Stimulated activated CD4-positive, alpha-beta T cell treated with anti-CD3 and anti-CD28 coated beads, Interleukin-15, amount 100 ng/mL, for 1 hour (primary cell): ENCODE results near the gene LRPAP1.
"Not testable (repeated sequence)": the region's sequence is repeated elsewhere in the genome, so short reads cannot be mapped to it uniquely, and the experiment has no call there.

Experiments
- DNase-seq, 2 donors: peaks; one replicate each; pipeline ENCODE4 v3.0.0-alpha.2; 2020; ENCODE audit warnings: low read depth in 1 of 2, low spot score in 1 of 2

Gene LRPAP1

GRCh38 chr4:3520276-3520675 is 11.9 kb downstream of the LRPAP1 start:
- no peak for DNase-seq

DNA sequence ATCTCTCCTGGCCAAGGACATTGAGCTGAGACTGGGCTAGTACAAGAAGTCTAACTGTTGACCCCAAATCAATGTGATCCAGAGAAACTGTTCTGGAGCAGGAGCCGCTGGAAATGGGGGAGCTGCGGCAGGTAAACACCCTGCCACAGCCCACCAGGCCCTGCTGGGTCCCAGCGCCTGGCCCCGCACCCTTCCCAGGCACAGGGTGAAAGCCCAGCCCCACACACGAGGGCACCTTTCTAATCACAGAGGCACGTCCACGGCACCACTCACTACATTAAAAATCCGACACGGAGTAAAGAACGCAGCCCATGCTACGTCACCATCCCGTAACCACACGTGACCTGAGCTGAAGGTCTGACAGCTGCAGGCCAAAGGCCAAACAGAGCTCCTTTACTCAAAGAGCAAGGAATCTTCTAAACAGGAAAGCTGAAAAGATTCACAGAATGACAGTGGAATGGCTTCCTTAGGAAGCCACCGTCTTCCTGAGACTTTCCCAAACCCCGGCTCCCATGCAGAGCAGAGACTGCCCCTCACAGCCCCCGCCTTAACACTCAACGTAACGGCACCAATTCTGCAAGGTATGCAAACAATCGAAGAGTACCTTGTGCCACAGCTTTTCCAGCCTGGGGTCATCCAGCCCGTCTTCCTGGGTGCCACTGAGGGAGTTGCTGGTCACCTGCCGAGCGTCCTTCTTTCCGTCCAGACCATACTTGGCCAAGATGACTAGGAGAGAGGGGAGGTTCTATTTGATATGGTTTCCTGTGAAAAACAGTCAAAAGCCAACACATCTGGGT is 12.6 kb downstream of the LRPAP1 start:
- no peak for DNase-seq

DNA sequence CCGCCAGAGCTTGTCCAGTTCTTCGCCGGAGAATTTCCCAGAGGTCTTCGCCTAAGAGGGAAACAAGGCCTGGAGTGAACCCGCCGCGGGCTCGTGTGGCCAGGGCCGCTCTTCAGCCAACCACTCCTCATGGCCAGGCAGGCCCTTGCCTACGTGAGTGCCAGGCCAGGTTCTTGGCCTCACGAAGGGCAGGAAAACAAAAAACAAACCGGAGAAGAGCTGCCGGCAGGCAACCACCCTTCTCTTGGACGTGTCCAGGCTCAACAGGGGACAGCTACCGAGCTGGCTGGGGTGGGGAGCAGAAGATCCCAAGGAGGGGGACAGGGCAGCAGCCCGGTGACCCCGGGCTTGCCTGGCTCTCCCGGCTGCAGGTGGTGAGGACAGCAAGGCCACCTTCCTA is 13.3 kb downstream of the LRPAP1 start:
- no peak for DNase-seq

GRCh38 chr4:3518511-3518880 is 13.7 kb downstream of the LRPAP1 start:
- no peak for DNase-seq

DNA sequence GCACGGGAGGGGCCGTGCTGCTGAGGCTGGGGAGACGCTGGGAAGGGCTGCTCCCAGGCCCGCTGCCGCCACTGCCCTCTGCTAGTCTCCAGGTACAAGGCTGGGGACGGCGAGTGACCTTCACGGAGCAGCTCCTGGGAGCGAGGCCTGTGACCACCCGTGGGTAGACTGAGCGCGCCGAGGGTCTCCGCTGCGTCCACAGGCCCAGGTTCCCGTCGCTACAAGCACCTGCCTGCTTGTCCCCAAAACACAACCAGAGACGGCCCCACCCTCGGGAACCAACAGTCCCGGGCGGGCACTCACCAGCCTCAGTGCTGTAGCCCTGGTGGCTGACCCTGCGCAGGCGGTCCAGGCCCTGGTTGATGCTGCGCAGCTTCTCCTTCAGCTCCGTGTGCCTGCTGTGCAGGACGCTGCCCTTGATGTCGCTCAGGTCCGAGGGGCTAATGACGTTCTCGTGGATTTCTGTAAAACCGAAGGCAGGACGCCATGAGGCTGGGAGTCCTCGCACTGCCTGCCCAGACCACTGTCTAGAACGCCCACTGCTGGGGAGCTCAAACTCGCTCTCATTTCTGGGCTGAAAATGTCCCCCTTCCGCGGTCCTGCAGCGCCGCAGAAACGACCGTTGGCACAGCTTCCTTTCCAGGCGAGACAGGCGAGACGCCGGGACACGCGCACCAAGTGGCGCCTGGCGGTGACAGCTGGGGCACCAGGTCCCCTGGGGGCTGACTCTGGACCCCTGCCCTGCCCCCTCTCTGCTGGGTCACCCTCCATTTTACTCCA is 14.3 kb downstream of the LRPAP1 start:
- DNase-seq = no peak

- DNase-seq = no peak
These were observed 15.1 kb downstream of the LRPAP1 start for GRCh38 chr4:3516836-3517730.

- no peak for DNase-seq
These were observed 16.0 kb downstream of the LRPAP1 start for GRCh38 chr4:3516061-3516835.

DNA sequence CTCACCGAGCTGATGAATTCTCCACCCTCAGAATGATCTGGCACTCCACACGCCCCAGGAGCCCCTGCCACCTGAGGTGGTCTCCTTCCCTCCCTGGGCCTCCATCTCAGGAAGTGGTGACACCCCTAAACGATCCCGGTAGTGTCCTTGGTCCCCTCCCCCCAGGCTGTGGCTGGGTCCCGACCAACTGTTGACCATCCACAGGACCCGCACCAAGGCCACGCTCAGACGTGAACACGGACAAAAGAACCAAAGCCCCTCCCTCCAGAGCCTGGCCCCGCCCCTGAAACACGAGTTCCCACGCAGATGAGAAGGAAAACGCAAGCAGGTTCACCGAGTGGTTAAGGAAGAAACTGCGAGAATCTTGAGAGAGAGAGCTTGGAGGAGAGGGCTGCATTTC is 16.6 kb downstream of the LRPAP1 start:
- DNase-seq = no peak

DNA sequence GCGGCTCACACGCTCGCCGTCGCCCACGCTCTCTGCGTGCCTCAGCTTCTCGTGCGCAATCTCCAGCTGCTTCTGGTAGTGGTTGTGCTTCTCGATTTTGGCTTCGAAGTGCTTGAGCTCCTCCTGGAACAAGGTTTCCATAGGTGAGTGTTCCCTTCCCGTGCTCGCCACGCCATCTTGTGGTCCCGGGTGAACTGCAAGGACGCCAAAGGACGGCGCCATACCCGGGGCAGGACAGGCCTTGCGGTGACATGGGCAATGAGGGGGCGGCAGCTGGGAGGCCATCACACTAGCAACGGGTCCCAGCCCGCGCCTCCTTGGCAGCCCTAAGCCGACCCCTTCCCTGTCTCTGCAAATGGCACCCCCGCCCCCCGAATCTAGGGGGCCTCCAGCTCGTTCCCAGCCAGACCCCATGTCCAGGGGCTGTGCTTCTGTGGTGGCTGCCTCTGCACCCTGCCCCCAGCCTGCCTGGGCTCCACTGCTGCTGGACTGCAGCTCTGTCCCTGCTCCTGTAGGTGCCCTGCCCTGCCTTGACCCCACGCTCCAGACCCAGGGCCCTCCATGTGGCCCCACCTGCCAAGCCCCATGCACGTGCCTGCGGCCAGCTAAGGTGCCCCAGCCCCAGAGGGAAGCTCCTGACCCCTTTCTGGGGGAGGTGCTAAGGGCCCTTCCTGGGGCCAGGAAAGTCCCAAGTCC is 17.3 kb downstream of the LRPAP1 start:
- no peak for DNase-seq

GRCh38 chr4:3514221-3514780 is 17.9 kb downstream of the LRPAP1 start:
- DNase-seq = no peak

- DNase-seq = no peak
These were observed 18.4 kb downstream of the LRPAP1 start for GRCh38 chr4:3513807-3514206.

DNA sequence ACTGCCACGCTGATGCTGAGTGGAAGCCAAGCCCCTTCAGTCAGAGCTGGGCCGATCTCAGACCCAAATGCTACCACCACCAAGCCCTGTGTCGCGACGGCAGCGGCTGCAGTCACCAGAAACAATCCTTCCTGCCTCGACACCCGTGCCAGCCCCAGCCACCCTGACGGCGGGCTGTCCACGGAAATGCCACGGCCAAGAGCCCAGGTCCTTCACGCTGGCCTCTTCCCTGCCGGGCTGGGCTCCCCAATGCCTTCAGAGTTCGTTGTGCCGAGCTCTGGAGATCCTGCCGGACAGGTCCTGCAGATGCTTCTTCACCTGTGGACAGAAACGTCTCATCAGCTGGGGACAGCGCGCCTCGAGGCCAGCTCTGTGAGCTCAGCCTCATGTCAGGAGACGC is 19.5 kb downstream of the LRPAP1 start:
- no peak for DNase-seq

DNA sequence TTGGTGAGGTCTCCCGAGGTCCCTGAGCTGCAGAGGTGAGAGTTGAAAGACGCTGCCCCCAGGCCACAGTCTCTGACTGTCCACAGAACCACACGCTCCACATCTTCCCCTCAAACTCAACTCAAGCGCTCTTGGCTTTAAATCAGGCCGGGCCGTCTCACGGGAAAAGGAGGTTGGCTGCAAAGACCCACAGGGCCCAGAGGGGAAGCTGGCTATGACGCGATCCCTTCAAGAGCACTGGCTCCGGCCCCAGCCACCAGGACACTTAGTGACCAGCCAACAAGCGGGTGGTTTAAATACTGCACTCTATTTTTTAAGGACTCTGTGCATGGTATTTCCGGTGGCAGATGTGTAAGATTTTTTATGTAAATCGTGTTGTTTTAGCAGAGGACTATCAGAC is 19.9 kb downstream of the LRPAP1 start:
- DNase-seq = no peak

DNA sequence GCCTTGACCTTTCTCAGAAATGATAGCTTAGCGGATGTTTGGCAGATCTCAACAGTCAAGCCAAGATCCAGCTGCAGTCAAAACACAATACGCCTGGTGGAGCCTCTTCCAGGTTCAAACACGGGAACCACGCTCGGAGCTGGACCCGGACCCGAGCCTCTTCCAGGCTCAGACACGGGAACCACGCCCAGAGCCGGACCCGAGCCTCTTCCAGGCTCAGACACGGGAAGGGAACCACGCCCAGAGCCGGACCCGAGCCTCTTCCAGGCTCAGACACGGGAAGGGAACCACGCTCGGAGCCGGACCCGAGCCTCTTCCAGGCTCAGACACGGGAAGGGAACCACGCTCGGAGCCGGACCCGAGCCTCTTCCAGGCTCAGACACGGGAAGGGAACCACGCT is 20.6 kb downstream of the LRPAP1 start:
- not testable (repeated sequence) for DNase-seq

DNA sequence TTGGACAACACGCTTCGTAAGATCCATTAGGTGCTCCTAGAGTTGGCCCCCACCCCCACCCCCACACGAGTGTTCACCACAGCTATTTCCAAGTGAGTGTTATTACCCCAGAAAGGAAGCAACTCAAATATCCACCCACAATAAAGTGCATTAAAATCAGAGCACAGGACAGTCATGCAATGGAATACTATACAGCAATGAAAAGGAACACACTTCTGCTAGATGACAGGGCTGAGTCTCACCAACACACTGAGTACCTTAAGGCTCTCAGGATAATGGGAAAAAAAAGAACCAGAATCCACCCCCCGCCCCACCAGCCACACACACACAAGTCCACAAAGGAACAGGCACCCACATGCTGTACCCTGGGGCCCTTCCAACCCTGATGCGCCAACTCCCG is 21.0 kb downstream of the LRPAP1 start:
- DNase-seq = no peak

DNA sequence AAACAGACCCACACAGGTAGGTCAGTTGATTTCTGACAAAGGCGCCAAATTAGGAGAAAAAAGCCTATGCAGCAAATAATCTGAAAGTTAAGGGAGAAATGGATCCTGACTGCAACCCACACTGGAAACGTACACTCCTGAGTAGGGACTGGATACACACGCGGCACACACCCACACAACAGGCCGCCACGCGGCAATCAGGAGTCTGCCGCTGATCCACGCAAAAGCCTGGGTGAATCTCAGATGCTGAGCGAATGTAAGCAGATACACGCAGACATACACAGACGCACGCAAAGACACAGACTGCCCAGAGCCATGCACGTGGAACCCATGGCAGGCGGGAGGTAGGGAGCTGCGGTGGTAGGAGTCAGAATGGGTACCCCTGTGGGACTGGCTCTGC is 21.7 kb downstream of the LRPAP1 start:
- DNase-seq = no peak

GRCh38 chr4:3508542-3508941 is 23.7 kb downstream of the LRPAP1 start:
- DNase-seq = no peak

- DNase-seq = no peak
These were observed 27.0 kb downstream of the LRPAP1 start for GRCh38 chr4:3505231-3505630.

DNA sequence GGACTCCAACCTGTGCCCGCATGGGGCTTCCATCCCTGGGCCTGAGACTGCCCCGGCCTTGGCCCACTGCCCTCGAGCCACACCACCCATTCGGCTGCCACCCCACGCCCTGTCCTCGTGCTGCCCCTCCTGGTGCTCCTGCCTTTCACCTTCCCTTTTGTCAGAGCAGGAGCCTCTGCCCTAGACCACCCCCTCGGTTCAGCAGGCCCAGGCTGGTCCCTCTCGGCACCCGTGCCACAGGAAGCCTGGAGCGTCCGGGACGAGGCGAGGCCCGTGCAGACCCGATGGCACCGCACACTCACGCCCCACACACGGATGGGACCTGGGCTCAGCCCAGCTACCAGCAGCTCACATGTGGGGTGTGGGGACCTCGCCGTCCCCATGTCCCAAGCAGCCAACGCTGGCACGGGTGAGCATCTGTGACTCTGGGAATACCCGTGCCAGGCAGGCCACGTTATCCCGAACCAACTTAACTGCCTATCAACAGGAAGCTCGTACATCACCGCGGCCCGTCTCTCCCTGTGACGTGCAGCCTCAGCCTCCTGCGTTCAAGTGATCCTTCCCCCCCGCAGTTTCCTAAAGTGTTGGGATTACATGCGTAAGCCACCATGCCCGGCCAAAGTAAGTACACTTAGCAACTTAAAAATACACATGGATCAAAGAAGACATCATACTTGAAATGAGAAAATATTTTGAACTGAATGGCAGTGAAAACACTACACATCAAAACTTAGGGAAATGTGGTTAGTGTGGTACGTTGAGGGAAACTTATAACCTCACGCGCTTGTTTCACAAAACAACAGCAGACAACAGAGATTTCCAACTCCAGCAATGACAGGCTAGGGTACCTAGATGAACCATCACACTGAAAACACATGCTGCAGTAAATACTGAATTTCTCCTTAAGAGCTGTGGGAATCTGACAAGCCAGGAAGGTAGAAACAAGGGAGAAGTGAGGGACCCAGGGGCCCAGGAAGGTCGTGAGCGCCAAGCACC is 29.0 kb downstream of the LRPAP1 start:
- no peak for DNase-seq
